ENCODE data around the gene RWDD3. TPM values are rescaled to one million over a fixed set of nuclear protein-coding genes. Genes with fewer than 3 reads are reported as not detected.

RWDD3 gene
- total and polyA plus RNA-seq, 2 donors (not counting 1 experiment from before 2014, with no cell fraction given), result 15.3 to 20.5 TPM

GRCh38 chr1:95233319-95233736, 682 bp upstream of the RWDD3 start:
- H3K9me3 ChIP-seq (ENCODE audit: control insufficient read depth, insufficient read depth, low read depth, low read length), result no peaks in the 10 kb centered on the region
- peak overlapping the region; percentile 94 for H3K4me2 ChIP-seq (ENCODE audit: extremely low read depth, insufficient read depth, low read length)
- peak overlapping the region; percentile 65 to 88 (median 70) for H3K4me3 ChIP-seq (replicated peaks in 1 of 4; ENCODE audit: control extremely low read depth in 1 of 4, insufficient read depth in 1 of 4, low read depth in 3 of 4, low read length in 4 of 4)
- peak overlapping the region; percentile 77 for H3K27ac ChIP-seq (ENCODE audit: insufficient read depth, low read length)
- H3K4me1 ChIP-seq (ENCODE audit: control insufficient read depth, extremely low read depth, insufficient read depth, low read length), result peaks cover 4% of the 10 kb centered on the region
- peak; percentile 30 to 31 for DNase-seq (ENCODE audit: low read depth in 2 of 2)
- H3K79me2 ChIP-seq (ENCODE audit: control insufficient read depth, insufficient read depth, low read length), result peaks cover 6% of the 10 kb centered on the region
- TF ChIP-seq EZH2 (IDR thresholded peaks at IDR 0.05; ENCODE audit: low read length, missing control alignments) (no peak), CTCF (conservative IDR thresholded peaks at IDR 0.05 in 1 of 2, IDR thresholded peaks at IDR 0.05 in 1 of 2; ENCODE audit: low read depth in 1 of 2, low read length in 2 of 2) (no peak)
- H3K27me3 ChIP-seq (ENCODE audit: control insufficient read depth, insufficient read depth, low read length), result no peaks in the 10 kb centered on the region
- H4K20me1 ChIP-seq (ENCODE audit: control insufficient read depth, extremely low read depth, insufficient read depth, low read length), result no peaks in the 10 kb centered on the region
- peak overlapping the region; percentile 52 for H3K9ac ChIP-seq (ENCODE audit: insufficient read depth, low read length)
- no peaks in the 10 kb centered on the region for H3K36me3 ChIP-seq (ENCODE audit: control insufficient read depth, insufficient read depth, low read length)
- H2AFZ ChIP-seq (ENCODE audit: low read length), result peak overlapping the region; percentile 96

- Histone ChIP-seq H3K4me3 (replicated peaks in 1 of 4; ENCODE audit: control extremely low read depth in 1 of 4, insufficient read depth in 1 of 4, low read depth in 3 of 4, low read length in 4 of 4) (no peak overlapping the region), H4K20me1 (ENCODE audit: control insufficient read depth, extremely low read depth, insufficient read depth, low read length) (no peaks in the 10 kb centered on the region), H3K79me2 (ENCODE audit: control insufficient read depth, insufficient read depth, low read length) (peaks cover 10% of the 10 kb centered on the region), H3K9ac (ENCODE audit: insufficient read depth, low read length) (no peak overlapping the region), H2AFZ (ENCODE audit: low read length) (no peak overlapping the region), H3K36me3 (ENCODE audit: control insufficient read depth, insufficient read depth, low read length) (peaks cover 2% of the 10 kb centered on the region), H3K4me1 (ENCODE audit: control insufficient read depth, extremely low read depth, insufficient read depth, low read length) (peaks cover 4% of the 10 kb centered on the region), H3K27me3 (ENCODE audit: control insufficient read depth, insufficient read depth, low read length) (no peaks in the 10 kb centered on the region), H3K27ac (ENCODE audit: insufficient read depth, low read length) (no peak overlapping the region), H3K4me2 (ENCODE audit: extremely low read depth, insufficient read depth, low read length) (no peak overlapping the region), H3K9me3 (ENCODE audit: control insufficient read depth, insufficient read depth, low read depth, low read length) (no peaks in the 10 kb centered on the region)
- peak in 1 of 2 donors; percentile 70 for DNase-seq (ENCODE audit: low read depth in 2 of 2)
- no peak for TF ChIP-seq CTCF (conservative IDR thresholded peaks at IDR 0.05 in 1 of 2, IDR thresholded peaks at IDR 0.05 in 1 of 2; ENCODE audit: low read depth in 1 of 2, low read length in 2 of 2)
Observed at GRCh38 chr1:95236784-95237575, 3.0 kb downstream of the RWDD3 start.

GRCh38 chr1:95237981-95238703, 4.1 kb downstream of the RWDD3 start:
- peaks cover 10% of the 10 kb centered on the region for H3K79me2 ChIP-seq (ENCODE audit: control insufficient read depth, insufficient read depth, low read length)
- H3K9ac ChIP-seq (ENCODE audit: insufficient read depth, low read length), result no peak overlapping the region
- H3K4me2 ChIP-seq (ENCODE audit: extremely low read depth, insufficient read depth, low read length), result no peak overlapping the region
- no peaks in the 10 kb centered on the region for H3K9me3 ChIP-seq (ENCODE audit: control insufficient read depth, insufficient read depth, low read depth, low read length)
- no peaks in the 10 kb centered on the region for H3K27me3 ChIP-seq (ENCODE audit: control insufficient read depth, insufficient read depth, low read length)
- no peak overlapping the region for H2AFZ ChIP-seq (ENCODE audit: low read length)
- no peak overlapping the region for H3K4me3 ChIP-seq (replicated peaks in 1 of 4; ENCODE audit: control extremely low read depth in 1 of 4, insufficient read depth in 1 of 4, low read depth in 3 of 4, low read length in 4 of 4)
- H3K4me1 ChIP-seq (ENCODE audit: control insufficient read depth, extremely low read depth, insufficient read depth, low read length), result no peaks in the 10 kb centered on the region
- H3K27ac ChIP-seq (ENCODE audit: insufficient read depth, low read length), result no peak overlapping the region
- no peak for TF ChIP-seq CTCF (conservative IDR thresholded peaks at IDR 0.05 in 1 of 2, IDR thresholded peaks at IDR 0.05 in 1 of 2; ENCODE audit: low read depth in 1 of 2, low read length in 2 of 2)
- no peak for TF ChIP-seq EZH2 (IDR thresholded peaks at IDR 0.05; ENCODE audit: low read length, missing control alignments)
- H3K36me3 ChIP-seq (ENCODE audit: control insufficient read depth, insufficient read depth, low read length), result peaks cover 2% of the 10 kb centered on the region
- DNase-seq (ENCODE audit: low read depth in 2 of 2), result no peak
- no peaks in the 10 kb centered on the region for H4K20me1 ChIP-seq (ENCODE audit: control insufficient read depth, extremely low read depth, insufficient read depth, low read length)
